Peyer's patch (tissue), 4 donors: ENCODE measurements around the gene LY86.

Source experiments
- POLR2A ChIP-seq, 2 donors: fragments of 450-650 bp; IDR thresholded peaks; one replicate each; pipeline ENCODE4 v1.5.1; 2017; ENCODE audit warnings: antibody characterized with exemption in 2 of 2, mild to moderate bottlenecking in 2 of 2, moderate library complexity in 2 of 2
- TF ChIP-seq, protein P1 (sequence below), 6 experiments: fragments of 450-650 bp in 4 of 6; fragments of 200-600 bp in 2 of 6; sonication (generic) in 1 of 6; IDR thresholded peaks; one replicate each; pipeline ENCODE4 v1.5.1; 2017 to 2019; ENCODE audit warnings: antibody characterized with exemption in 6 of 6, mild to moderate bottlenecking in 3 of 6, moderate library complexity in 1 of 6

DNA sequence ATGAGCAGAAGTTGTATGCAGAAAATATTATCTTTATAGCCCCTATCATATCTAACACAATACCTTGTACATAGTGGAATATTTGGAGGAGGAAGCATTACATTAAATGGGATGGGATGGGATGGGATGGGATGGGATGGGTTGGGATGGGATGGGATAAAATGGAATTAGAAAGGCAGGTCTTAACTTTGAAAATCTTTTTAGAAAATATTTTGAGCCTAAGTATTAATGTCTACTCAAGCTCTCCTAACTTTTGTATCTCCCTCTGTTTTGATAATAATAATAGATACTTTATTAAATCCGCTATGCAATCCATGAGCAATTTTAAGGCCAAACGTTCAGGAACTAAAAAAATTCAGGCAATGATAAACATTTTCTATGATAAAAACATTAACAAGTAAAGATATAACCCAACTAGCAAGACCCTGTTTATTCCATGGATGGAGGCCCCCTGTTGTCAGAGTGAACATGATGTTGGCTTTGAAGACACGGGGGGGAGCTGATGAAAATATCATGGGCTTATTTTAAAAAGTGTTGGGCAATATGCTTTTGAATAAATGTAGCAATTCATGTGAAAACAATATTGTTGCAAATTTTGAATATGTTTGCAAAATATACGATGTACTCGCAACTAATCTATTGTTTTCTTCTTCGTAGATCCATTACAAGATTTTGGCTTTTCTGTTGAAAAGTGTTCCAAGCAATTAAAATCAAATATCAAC lies 35.9 kb downstream of the LY86 start:
- TF ChIP-seq, protein P1, sequence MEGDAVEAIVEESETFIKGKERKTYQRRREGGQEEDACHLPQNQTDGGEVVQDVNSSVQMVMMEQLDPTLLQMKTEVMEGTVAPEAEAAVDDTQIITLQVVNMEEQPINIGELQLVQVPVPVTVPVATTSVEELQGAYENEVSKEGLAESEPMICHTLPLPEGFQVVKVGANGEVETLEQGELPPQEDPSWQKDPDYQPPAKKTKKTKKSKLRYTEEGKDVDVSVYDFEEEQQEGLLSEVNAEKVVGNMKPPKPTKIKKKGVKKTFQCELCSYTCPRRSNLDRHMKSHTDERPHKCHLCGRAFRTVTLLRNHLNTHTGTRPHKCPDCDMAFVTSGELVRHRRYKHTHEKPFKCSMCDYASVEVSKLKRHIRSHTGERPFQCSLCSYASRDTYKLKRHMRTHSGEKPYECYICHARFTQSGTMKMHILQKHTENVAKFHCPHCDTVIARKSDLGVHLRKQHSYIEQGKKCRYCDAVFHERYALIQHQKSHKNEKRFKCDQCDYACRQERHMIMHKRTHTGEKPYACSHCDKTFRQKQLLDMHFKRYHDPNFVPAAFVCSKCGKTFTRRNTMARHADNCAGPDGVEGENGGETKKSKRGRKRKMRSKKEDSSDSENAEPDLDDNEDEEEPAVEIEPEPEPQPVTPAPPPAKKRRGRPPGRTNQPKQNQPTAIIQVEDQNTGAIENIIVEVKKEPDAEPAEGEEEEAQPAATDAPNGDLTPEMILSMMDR (IDR thresholded peaks at IDR 0.05): no peak
- no peak for TF ChIP-seq POLR2A (IDR thresholded peaks at IDR 0.05)
